Effector memory CD8-positive, alpha-beta T cell (primary cell): ENCODE data around the gene PITRM1.

ENCODE experiments used
- ATAC-seq: fragments of 150-1000 bp; cut with Tn5 transposase; replicated peaks from 2 replicates; pipeline ENCODE4 v1.10.0; 2021; ENCODE audit warnings: mild to moderate bottlenecking, moderate library complexity
- DNase-seq, 3 experiments: peaks; one replicate each; pipeline ENCODE4 v3.0.0; 2021
- H3K27ac Mint-ChIP-seq, 2 donors: one replicate each; pipeline ENCODE4 v1.8.0; 2022; ENCODE audit warnings: mild to moderate bottlenecking in 2 of 2, mixed read lengths in 2 of 2, moderate library complexity in 2 of 2
- H3K27me3 Mint-ChIP-seq, 2 donors: one replicate each; pipeline ENCODE4 v1.8.0; 2022; ENCODE audit warnings: mixed read lengths in 2 of 2
- H3K36me3 Mint-ChIP-seq: one replicate; pipeline ENCODE4 v1.8.0; 2022; ENCODE audit warnings: mild to moderate bottlenecking, moderate library complexity, mixed read lengths; ENCODE audit not compliant: insufficient read depth
- H3K4me1 Mint-ChIP-seq, 2 donors: one replicate each; pipeline ENCODE4 v1.8.0; 2022; ENCODE audit warnings: low read depth in 2 of 2, mixed read lengths in 2 of 2
- H3K4me3 Mint-ChIP-seq, 2 donors: one replicate each; pipeline ENCODE4 v1.8.0; 2022; ENCODE audit warnings: mild to moderate bottlenecking in 2 of 2, mixed read lengths in 2 of 2, moderate library complexity in 2 of 2
- H3K9me3 Mint-ChIP-seq, 2 donors: one replicate each; pipeline ENCODE4 v1.8.0; 2022; ENCODE audit warnings: mixed read lengths in 2 of 2

PITRM1 gene

DNA sequence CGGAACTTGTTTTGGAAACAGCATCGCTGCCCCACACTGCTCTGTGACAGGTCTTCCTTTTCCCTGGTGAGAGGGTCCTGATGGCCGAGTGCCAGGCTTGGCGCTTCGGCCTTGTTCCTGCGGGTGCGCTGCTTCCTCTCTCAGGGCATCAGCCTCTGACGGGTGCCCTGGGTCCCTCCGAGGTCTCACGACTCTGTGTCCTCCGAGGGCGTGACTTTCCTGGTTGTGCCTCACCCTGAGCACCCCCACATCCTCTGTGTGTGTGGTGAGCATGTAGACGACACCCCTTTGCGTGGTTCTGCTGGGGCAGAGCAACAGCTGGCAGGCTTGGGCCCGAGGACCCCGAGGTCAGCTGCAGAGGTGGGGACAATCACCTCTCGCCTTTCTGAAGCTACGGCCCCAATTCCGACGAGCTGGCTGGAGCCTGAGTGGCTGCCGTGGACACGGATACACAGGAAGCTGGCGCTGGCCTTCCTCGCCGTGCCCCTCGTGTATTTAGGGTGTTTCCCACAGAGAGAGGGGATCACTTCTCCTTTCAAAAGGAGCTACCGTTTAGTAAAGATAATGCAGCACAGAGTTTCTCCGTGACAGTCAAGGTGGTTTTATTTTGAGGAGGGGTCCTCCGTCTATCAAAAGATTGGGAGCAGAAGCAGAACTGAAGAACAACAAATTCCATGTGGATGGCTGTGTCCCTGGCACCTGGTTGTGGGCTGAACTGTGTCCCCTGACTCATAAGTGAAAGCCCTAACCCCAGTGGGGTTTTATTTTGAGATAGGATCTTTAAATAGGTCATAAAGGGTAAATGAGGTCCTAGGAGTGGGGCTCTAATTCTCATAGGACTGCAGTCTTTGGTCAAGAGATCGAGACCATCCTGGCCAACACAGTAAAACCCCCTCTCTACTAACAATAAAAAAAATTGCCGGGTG, 36.2 kb upstream of the PITRM1 start:
- DNase-seq = no peak
- H3K4me1 Mint-ChIP-seq = peaks cover 0 to 4% of the 10 kb centered on the region in 2 donors
- no peak for ATAC-seq
- no peaks in the 10 kb centered on the region for H3K36me3 Mint-ChIP-seq
- no peaks in the 10 kb centered on the region for H3K9me3 Mint-ChIP-seq
- H3K27me3 Mint-ChIP-seq = peaks cover 38 to 56% of the 10 kb centered on the region in 2 donors
- no peak overlapping the region for H3K27ac Mint-ChIP-seq
- H3K4me3 Mint-ChIP-seq = no peak overlapping the region

DNA sequence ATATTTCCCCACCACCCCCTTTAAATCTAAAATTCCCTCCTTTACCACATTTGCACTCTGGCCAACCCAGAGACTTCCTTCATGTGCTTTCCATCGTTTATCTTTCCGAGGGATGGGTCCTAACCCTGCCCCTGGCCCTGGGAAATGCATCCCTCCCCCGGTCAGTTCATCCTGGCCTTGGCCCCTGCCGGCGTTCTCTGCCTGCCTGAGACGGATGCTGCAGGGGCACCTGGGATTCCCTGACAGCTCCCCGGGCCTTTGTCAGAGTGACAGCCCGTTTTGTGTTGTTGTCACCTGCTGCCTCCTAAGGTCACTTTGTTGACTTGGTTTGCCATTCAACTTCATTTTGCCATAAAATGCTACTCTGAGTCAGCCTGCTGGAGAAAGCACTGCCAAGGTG, 34.8 kb upstream of the PITRM1 start:
- Mint-ChIP-seq H3K27me3 (peaks cover 49 to 60% of the 10 kb centered on the region in 2 donors), H3K4me3 (no peak overlapping the region), H3K36me3 (no peaks in the 10 kb centered on the region), H3K9me3 (no peaks in the 10 kb centered on the region), H3K27ac (no peak overlapping the region), H3K4me1 (peaks cover 0 to 10% of the 10 kb centered on the region in 2 donors)
- no peak for DNase-seq
- no peak for ATAC-seq

DNA sequence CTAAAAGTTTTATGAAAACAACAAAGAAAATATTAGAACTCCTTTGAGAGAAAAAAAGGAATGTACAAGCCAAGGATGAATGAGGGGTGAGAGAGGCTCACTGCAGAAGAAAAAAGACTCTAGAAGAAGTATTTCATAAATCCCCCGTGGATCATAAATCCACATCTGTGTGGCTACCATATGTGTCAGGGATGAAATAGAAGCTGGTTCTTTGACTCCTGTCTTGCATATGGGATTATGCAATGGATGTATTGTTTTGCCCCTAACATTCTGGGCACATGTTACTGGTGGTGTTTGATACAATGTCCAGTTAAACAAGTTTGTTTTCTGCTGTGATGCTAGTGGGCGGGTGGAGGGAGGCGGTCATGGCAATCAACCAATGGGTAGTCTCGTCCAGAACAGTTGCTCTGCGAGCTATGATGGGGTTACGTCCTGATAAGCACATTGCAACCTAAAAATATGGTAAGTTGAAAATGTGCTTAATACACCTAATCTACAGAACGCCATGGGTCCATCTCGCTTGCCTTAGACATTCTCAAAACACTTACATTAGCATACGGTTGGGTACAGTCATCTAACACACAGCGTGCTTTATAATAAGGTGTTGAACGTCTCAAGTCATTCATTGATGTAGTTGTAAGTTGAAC, 34.1 kb upstream of the PITRM1 start:
- Mint-ChIP-seq H3K9me3 (no peaks in the 10 kb centered on the region), H3K4me3 (no peak overlapping the region), H3K36me3 (no peaks in the 10 kb centered on the region), H3K27me3 (peaks cover 53 to 66% of the 10 kb centered on the region in 2 donors), H3K27ac (no peak overlapping the region), H3K4me1 (peaks cover 0 to 10% of the 10 kb centered on the region in 2 donors)
- DNase-seq = no peak
- ATAC-seq = no peak

DNA sequence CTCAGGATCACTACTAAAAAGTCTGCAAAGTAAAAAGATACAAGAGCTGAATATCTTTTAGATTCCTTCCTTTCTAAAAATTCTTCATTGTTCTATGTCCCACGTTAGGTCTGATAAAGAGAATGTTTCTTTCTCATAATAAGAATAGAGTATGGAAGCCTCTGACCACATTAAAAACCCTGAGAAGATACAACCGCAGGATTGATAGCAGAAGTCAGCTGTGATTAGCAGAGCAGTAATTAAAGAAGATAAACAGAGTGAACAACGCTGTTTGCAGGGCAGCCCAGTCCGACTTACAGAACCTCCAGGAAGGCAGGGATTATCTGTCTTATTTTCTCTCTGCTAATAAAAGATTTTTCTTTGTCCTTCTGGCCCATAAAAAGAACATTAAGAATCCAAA, 31.4 kb upstream of the PITRM1 start:
- peaks cover 70 to 78% of the 10 kb centered on the region in 2 donors for H3K27me3 Mint-ChIP-seq
- H3K36me3 Mint-ChIP-seq = no peaks in the 10 kb centered on the region
- ATAC-seq (no peak), DNase-seq (no peak)
- H3K9me3 Mint-ChIP-seq = no peaks in the 10 kb centered on the region
- no peak overlapping the region for H3K27ac Mint-ChIP-seq
- peaks cover 6 to 12% of the 10 kb centered on the region in 2 donors for H3K4me1 Mint-ChIP-seq
- no peak overlapping the region for H3K4me3 Mint-ChIP-seq

DNA sequence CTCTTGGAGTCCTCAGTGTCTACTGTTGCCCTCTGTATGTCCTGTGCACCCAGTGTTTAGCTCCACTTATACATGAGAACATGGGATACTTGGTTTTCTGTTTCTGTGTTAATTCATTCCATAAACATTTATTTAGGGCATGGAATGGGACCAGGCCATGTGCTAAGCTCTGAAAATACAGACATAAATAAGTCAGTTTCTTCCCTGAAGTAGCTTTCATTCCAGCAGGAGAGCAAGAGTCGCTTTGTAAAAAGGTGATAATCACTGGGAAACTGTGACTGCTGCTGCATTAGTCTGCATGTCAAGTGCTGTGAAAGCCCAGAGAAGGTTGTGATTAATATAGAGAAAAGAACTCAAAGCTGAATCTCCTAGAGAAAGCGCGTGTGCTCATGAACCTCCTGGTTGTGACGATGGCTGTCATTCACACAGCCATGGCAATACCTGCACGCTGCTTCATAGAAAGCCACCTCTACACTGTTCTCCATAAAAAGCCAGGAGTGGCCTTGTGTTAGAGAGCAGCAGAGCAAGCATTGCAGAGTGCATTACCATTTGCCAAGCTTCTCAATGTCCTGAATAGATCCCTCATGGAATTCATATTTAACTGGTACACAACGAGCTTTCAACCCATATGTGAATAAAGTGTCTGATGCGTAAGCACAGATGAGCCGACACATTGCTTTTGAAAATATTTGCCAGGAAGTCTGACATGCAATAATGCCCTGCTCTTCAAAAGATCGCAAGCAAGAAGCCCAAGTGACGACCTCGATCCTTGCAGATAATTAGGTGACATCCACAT, 30.6 kb upstream of the PITRM1 start:
- Mint-ChIP-seq H3K4me1 (peaks cover 14 to 19% of the 10 kb centered on the region in 2 donors), H3K9me3 (no peaks in the 10 kb centered on the region), H3K27ac (no peak overlapping the region), H3K36me3 (peaks cover 5% of the 10 kb centered on the region), H3K27me3 (peaks cover 72 to 78% of the 10 kb centered on the region in 2 donors), H3K4me3 (no peak overlapping the region)
- DNase-seq (no peak), ATAC-seq (no peak)

DNA sequence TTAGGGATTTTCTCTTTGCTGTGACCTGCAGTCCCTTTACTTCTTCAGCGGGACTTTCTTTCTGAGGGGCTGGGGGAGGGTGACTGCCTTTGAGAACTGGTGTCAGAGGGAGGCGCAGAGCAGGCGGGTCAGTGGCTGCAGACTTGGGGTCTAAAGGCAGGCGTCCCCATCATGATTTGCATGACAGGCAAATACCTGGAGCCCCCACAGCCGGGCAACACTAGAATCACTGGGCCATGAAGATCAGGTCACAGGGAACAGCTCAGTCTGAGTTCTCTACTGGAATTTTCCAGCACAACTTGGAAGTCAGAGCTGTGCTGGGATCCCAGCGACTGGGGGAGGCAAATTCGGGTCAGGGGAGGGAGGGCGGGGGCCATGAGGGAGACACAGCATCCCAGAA, 29.2 kb upstream of the PITRM1 start:
- DNase-seq (no peak), ATAC-seq (no peak)
- H3K27me3 Mint-ChIP-seq = peaks cover 66 to 68% of the 10 kb centered on the region in 2 donors
- peaks cover 12% of the 10 kb centered on the region for H3K36me3 Mint-ChIP-seq
- no peak overlapping the region for H3K4me3 Mint-ChIP-seq
- no peaks in the 10 kb centered on the region for H3K9me3 Mint-ChIP-seq
- H3K4me1 Mint-ChIP-seq = peaks cover 23 to 27% of the 10 kb centered on the region in 2 donors
- no peak overlapping the region for H3K27ac Mint-ChIP-seq

DNA sequence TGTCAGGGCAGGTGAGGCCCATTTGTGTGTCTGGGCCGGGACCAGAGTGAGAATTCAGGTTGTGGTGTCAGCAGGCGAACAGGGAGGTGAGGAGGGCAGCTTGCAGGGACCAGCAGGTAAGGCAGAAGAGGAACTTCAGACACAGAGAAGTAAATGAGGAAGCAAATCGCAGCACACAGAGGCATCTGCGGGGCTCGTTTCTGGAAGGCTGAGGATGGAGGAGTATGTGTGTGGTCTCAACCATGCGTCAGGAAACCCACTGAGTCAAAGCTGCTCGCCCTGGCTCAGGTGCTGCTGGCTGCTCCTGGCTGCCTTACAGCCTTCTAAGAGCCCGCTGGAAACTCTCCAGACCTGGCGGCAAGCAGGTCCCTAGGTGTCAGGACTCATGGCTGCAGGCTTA, 26.9 kb upstream of the PITRM1 start:
- H3K9me3 Mint-ChIP-seq = no peaks in the 10 kb centered on the region
- peaks cover 59 to 63% of the 10 kb centered on the region in 2 donors for H3K27me3 Mint-ChIP-seq
- DNase-seq (no peak), ATAC-seq (no peak)
- peaks cover 12% of the 10 kb centered on the region for H3K36me3 Mint-ChIP-seq
- no peak overlapping the region for H3K4me3 Mint-ChIP-seq
- H3K4me1 Mint-ChIP-seq = peaks cover 23 to 27% of the 10 kb centered on the region in 2 donors
- H3K27ac Mint-ChIP-seq = no peak overlapping the region

DNA sequence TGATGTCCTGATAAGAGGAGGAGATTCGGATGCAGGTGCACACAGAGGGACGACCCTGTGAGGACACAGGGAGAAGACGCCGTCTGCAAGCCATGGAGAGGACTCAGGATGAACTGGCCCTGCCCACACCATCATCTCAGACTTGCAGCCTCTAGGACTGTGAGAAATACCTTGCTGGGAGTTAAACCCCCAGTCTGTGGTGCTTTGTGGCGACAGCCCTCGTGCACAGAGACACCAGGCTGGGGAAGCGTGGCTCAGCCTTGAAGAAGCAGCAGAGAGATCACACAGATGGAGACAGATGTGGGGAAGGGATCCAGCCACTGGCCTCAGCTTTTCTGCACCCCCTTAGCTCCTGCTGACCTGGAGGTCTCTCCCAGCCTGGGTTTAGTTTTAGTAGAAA, 26.3 kb upstream of the PITRM1 start:
- Mint-ChIP-seq H3K9me3 (no peaks in the 10 kb centered on the region), H3K27ac (no peak overlapping the region), H3K4me3 (peak overlapping the region; percentile 22 to 82), H3K36me3 (peaks cover 12% of the 10 kb centered on the region), H3K4me1 (peaks cover 23 to 25% of the 10 kb centered on the region in 2 donors), H3K27me3 (peaks cover 56 to 63% of the 10 kb centered on the region in 2 donors)
- DNase-seq (no peak), ATAC-seq (no peak)

DNA sequence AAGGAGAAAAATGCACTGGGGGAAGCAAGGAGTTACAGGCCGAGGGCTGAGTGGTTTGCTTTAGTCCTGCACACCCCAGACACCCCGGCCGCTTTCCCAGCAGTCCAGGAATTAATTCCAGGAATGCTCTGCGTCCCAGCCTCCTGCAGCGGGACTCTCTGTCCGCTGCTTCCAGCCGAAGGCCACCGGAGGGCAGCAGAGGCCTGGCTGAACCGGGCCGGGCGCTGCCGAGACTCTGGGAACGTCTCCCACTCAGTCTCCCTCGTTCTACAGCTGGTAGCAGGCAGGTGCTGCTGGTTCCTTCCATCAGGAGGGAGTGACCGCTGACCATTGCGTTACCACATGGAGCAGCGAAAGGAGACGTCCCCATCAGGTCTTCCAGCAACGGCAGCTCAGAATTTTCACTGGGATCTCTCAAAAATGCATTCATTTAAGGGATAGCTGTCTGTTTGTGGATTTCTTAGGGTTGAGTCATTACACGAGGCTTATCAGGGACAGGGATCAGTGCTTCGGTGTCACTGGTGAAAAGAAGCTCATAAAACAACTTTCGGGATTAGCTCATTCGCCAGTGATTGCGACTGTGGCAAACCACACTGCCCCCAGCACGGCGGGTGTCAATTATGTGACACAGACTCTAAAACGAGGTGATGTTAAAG, 24.9 kb upstream of the PITRM1 start:
- DNase-seq (peak; percentile 67 to 71 (median 71)), ATAC-seq (peak; percentile 92)
- H3K27me3 Mint-ChIP-seq = peaks cover 51 to 63% of the 10 kb centered on the region in 2 donors
- H3K9me3 Mint-ChIP-seq = no peaks in the 10 kb centered on the region
- H3K4me1 Mint-ChIP-seq = peaks cover 24 to 27% of the 10 kb centered on the region in 2 donors
- peak overlapping the region; percentile 82 for H3K4me3 Mint-ChIP-seq
- H3K36me3 Mint-ChIP-seq = peaks cover 12% of the 10 kb centered on the region
- H3K27ac Mint-ChIP-seq = peak overlapping the region; percentile 55 to 64

DNA sequence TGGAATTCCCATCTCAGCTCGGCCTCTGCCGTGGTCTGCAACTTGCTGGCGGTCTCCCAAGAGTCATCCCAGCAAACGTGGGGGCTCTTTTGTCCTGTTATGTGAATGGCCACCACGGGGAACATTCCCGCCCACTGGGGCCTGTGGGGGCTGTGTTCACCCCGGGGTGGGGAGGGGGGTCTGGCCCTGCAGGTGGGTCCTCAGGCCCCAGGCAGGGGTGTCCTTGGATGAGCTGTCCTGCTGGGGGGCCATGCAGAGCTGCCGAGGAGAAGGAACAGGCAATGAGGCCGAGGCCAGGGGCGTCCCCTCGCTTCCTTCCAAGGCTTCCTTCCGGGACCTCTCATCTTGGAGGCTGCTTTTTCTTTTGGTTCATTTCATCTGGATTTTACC, 24.4 kb upstream of the PITRM1 start:
- ATAC-seq = no peak
- H3K36me3 Mint-ChIP-seq = peaks cover 12% of the 10 kb centered on the region
- DNase-seq = no peak
- H3K27me3 Mint-ChIP-seq = peaks cover 50 to 60% of the 10 kb centered on the region in 2 donors
- no peak overlapping the region for H3K27ac Mint-ChIP-seq
- H3K4me3 Mint-ChIP-seq = peak overlapping the region; percentile 82
- no peaks in the 10 kb centered on the region for H3K9me3 Mint-ChIP-seq
- peaks cover 24 to 27% of the 10 kb centered on the region in 2 donors for H3K4me1 Mint-ChIP-seq

DNA sequence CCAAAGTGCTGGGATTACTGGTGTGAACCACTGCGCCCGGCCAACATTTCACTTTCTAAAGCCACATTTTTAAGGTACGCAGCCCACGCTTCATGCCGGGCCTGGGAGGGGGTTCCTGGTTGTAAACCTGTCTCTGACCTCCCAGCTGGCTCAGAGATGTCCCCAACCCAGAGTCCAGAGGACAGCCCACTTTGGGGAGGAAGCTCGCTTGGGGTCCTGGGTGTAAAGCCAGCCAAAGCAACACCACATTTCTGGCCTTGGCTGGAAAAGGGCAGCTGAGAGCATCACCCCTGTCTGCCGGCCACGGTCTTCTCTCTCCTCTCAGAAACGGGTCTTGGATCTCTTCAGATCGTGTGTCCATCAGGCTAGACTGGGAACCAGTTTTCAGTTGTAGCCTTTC, 23.9 kb upstream of the PITRM1 start:
- peak overlapping the region in 1 of 2 donors; percentile 49 for H3K4me3 Mint-ChIP-seq
- ATAC-seq (no peak), DNase-seq (no peak)
- no peaks in the 10 kb centered on the region for H3K9me3 Mint-ChIP-seq
- H3K27me3 Mint-ChIP-seq = peaks cover 45 to 55% of the 10 kb centered on the region in 2 donors
- peaks cover 12% of the 10 kb centered on the region for H3K36me3 Mint-ChIP-seq
- no peak overlapping the region for H3K27ac Mint-ChIP-seq
- H3K4me1 Mint-ChIP-seq = peaks cover 24 to 26% of the 10 kb centered on the region in 2 donors

DNA sequence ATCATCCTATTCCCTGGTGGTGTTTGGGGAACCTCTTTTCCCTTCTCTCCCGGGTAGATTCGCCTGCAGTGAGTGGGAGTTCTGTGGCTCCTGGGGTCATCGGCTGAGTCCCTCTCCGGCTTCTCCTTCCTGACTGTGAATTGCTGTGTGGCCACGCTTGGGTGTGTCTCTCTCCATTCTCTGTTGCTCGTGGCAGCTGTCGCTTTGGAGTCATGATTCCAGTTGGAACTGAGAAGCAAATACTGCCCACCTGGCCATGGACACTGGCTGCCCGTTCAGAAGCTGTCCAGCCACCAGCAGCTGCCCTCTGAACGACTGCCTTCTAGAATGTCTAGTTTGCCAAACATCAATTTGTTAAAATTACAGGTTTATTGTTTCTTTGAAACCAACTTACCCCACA, 23.1 kb upstream of the PITRM1 start:
- H3K4me3 Mint-ChIP-seq = no peak overlapping the region
- H3K27me3 Mint-ChIP-seq = peaks cover 40 to 48% of the 10 kb centered on the region in 2 donors
- ATAC-seq (no peak), DNase-seq (no peak)
- peaks cover 24 to 25% of the 10 kb centered on the region in 2 donors for H3K4me1 Mint-ChIP-seq
- H3K27ac Mint-ChIP-seq = no peak overlapping the region
- no peaks in the 10 kb centered on the region for H3K9me3 Mint-ChIP-seq
- H3K36me3 Mint-ChIP-seq = peaks cover 12% of the 10 kb centered on the region

DNA sequence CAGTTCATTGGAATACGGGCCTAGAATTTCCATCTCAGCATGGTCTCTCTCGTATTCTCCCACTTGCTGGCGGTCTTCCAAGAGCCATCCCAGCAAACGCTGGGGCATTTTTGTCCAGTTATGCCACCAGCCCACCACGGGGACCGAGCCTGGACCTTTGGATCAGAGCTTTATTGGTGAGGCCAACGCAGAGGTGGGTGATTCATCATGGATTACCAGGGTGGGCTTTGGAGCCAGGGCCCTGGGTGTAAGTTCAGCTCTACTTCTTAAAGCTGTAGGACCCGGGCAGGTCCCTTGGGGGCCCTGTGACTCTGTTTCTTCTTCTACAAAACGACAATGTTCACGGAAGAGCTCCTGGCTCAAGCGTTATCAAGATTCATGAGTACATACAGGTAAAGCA, 22.7 kb upstream of the PITRM1 start:
- peaks cover 12% of the 10 kb centered on the region for H3K36me3 Mint-ChIP-seq
- no peak overlapping the region for H3K4me3 Mint-ChIP-seq
- H3K27ac Mint-ChIP-seq = peak overlapping the region in 1 of 2 donors; percentile 22
- DNase-seq = no peak
- peaks cover 24 to 25% of the 10 kb centered on the region in 2 donors for H3K4me1 Mint-ChIP-seq
- H3K27me3 Mint-ChIP-seq = peaks cover 36 to 44% of the 10 kb centered on the region in 2 donors
- no peak for ATAC-seq
- H3K9me3 Mint-ChIP-seq = no peaks in the 10 kb centered on the region
